K562 (cell line): ENCODE measurements around the gene HSPA4. TPM values are rescaled to one million over a fixed set of nuclear protein-coding genes. Genes with fewer than 3 reads are reported as not detected.

Experiments
- EHMT2 ChIP-seq: fragments of 450-650 bp; IDR thresholded peaks from 2 replicates; pipeline ENCODE4 v1.6.1; 2018; ENCODE audit warnings: antibody characterized with exemption
- FOXA3 ChIP-seq, 2 experiments: fragments of 450-650 bp in 1 of 2; sonication (generic) in 1 of 2; formaldehyde crosslinking; IDR thresholded peaks in 1 of 2; conservative IDR thresholded peaks in 1 of 2; 2 replicates each; pipeline versions ENCODE4 v1.4.0 to v1.8.0; 2020 to 2022; ENCODE audit warnings: mild to moderate bottlenecking in 2 of 2, missing genetic modification reagents in 1 of 2
- L3MBTL2 ChIP-seq: fragments of 450-650 bp; IDR thresholded peaks from 2 replicates; pipeline ENCODE4 v1.6.1; 2016; ENCODE audit warnings: mild to moderate bottlenecking, moderate library complexity
- RCOR1 ChIP-seq, 2 experiments: IDR thresholded peaks; 2 replicates each; pipeline ENCODE4 v1.6.1; 2012; ENCODE audit warnings: low read depth in 2 of 2, low read length in 2 of 2, borderline replicate concordance in 1 of 2, improper control_type of control experiment in 1 of 2
- REST ChIP-seq, 2 experiments: fragments of 450-650 bp; formaldehyde crosslinking in 1 of 2; IDR thresholded peaks; 2 replicates each; pipeline versions ENCODE4 v1.4.0 to v1.6.1; 2014 to 2020; ENCODE audit warnings: mild to moderate bottlenecking in 2 of 2, borderline replicate concordance in 1 of 2, low read depth in 1 of 2
- RFX5 ChIP-seq: IDR thresholded peaks from 2 replicates; pipeline ENCODE4 v1.6.1; 2011; ENCODE audit warnings: low read depth, mild to moderate bottlenecking, improper control_type of control experiment, low read length
- ZFP36 ChIP-seq: fragments of 150-350 bp; IDR thresholded peaks from 2 replicates; pipeline ENCODE4 v1.6.1; 2018; ENCODE audit warnings: low read length, low read depth; ENCODE audit not compliant: partially characterized antibody
- ZNF707 ChIP-seq: fragments of 250-450 bp; sonication (Bioruptor Pico); conservative IDR thresholded peaks from 2 replicates; pipeline ENCODE4 v1.8.0; 2022; ENCODE audit warnings: inconsistent platforms, mild to moderate bottlenecking, moderate library complexity
- polyA plus RNA-seq, 8 experiments: library from polyadenylated mRNA; depleted of rRNA in 4 of 8; stranded (reverse) in 5 of 8; unstranded in 3 of 8; fragments of >200 nt; fragmentation: Nextera tagmentation in 2 of 8; fragmentation: Illumina TruSeq in 1 of 8; extraction: Ambion mirVana in 2 of 8; extraction: Trizol in 1 of 8; gene quantifications; 2 replicates each; pipeline versions ENCODE4 v1.2.1 to v1.2.3, GENCODE V29; 2011 to 2014; ENCODE audit warnings: inconsistent platforms in 1 of 8, missing spikeins in 1 of 8
- total RNA-seq, 7 experiments: library from RNA; depleted of rRNA in 6 of 7; stranded (reverse); fragments of >200 nt in 6 of 7; fragmentation: Illumina TruSeq in 2 of 7; extraction: Trizol in 2 of 7; gene quantifications; 2 replicates each; pipeline versions ENCODE4 v1.2.1 to v1.2.3, GENCODE V29; 2011 to 2021; ENCODE audit warnings: low replicate concordance in 1 of 7
- TF ChIP-seq, protein P1 (sequence below): fragments of 200-800 bp; sonication (Bioruptor generic); IDR thresholded peaks from 2 replicates; pipeline ENCODE4 v1.6.1; 2017; ENCODE audit warnings: missing genetic modification characterization, missing compliant biosample characterization
- TF ChIP-seq, protein P2 (sequence below), 2 experiments: fragments of 450-650 bp; IDR thresholded peaks; 2 replicates each; pipeline ENCODE4 v1.6.1; 2016
- TF ChIP-seq, protein P3 (sequence below): sonication (generic); formaldehyde crosslinking; IDR thresholded peaks from 2 replicates; pipeline ENCODE4 v1.8.1; 2023; ENCODE audit warnings: mild to moderate bottlenecking, missing genetic modification reagents

Gene HSPA4
- total and polyA plus RNA-seq, 9 of the 15 experiments (the other 6 are each of a cell fraction or from before 2014, with no cell fraction given), result 90.3 to 286 (median 148) TPM

DNA sequence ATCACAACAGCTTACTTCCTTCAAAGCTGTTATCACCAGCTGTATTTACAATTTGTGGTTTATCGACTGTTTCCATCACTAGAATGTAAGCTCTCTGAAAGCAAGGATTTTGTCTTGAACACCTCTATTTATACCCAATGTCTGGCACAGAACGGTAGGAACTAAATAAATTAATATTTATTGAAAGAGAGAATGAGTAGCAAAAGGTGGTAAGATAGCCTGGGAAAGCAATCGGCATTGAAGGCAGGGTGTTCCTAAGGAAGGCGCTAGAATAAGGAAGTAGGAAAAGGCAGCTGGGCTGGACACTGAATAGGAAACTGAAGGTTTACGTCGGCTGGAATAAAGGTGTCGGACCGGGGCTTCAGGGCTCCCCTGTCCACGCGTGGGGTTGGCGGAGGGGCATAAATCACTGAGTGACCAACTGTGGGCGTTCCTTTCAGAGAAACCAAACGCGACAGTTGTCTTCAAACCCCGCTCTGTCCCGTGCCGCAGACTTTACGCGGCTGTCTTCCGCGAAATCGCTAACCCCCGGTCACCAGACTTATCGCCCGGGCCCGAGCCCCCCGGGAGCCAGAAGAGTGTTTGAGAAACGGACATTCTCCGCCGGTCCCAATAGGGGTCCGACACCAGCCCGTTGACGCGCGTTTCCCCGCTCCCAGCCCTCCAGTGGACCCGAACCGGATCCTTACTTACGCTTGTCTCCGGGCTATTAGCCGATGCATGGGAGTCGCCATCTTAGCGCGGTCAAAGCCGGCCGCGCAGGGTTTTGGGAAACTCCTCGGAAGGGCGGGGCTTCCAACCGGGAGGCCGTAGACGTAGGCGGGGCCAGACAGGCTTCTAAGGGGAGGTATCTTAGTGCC lies 25.8 kb upstream of the HSPA4 start, which contains the start of gene ZCCHC10 (continued):
- TF ChIP-seq, protein P1, sequence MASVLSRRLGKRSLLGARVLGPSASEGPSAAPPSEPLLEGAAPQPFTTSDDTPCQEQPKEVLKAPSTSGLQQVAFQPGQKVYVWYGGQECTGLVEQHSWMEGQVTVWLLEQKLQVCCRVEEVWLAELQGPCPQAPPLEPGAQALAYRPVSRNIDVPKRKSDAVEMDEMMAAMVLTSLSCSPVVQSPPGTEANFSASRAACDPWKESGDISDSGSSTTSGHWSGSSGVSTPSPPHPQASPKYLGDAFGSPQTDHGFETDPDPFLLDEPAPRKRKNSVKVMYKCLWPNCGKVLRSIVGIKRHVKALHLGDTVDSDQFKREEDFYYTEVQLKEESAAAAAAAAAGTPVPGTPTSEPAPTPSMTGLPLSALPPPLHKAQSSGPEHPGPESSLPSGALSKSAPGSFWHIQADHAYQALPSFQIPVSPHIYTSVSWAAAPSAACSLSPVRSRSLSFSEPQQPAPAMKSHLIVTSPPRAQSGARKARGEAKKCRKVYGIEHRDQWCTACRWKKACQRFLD, result peak; percentile 80; the same call in 1 of the 2 replicates
- TF ChIP-seq, protein P2, sequence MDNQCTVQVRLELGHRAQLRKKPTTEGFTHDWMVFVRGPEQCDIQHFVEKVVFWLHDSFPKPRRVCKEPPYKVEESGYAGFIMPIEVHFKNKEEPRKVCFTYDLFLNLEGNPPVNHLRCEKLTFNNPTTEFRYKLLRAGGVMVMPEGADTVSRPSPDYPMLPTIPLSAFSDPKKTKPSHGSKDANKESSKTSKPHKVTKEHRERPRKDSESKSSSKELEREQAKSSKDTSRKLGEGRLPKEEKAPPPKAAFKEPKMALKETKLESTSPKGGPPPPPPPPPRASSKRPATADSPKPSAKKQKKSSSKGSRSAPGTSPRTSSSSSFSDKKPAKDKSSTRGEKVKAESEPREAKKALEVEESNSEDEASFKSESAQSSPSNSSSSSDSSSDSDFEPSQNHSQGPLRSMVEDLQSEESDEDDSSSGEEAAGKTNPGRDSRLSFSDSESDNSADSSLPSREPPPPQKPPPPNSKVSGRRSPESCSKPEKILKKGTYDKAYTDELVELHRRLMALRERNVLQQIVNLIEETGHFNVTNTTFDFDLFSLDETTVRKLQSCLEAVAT (IDR thresholded peaks at IDR 0.05), result 0 out of 4 replicates have a peak, but pooled peaks of 1 of the 2 experiments have one; percentile 19
- TF ChIP-seq REST (IDR thresholded peaks at IDR 0.05; ENCODE audit: borderline replicate concordance), result no peak
- TF ChIP-seq REST (CRISPR knock-in tag; IDR thresholded peaks at IDR 0.05; ENCODE audit: low read depth), result 0 out of 2 replicates have a peak, but pooled peaks have one; percentile 67
- TF ChIP-seq EHMT2, result no peak
- TF ChIP-seq, protein P3, sequence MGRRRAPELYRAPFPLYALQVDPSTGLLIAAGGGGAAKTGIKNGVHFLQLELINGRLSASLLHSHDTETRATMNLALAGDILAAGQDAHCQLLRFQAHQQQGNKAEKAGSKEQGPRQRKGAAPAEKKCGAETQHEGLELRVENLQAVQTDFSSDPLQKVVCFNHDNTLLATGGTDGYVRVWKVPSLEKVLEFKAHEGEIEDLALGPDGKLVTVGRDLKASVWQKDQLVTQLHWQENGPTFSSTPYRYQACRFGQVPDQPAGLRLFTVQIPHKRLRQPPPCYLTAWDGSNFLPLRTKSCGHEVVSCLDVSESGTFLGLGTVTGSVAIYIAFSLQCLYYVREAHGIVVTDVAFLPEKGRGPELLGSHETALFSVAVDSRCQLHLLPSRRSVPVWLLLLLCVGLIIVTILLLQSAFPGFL (CRISPR knock-in tag), result no peak
- peak; percentile 70 to 85; a peak in 3 of 4 replicates for TF ChIP-seq FOXA3 (CRISPR knock-in tag; conservative IDR thresholded peaks at IDR 0.05 in 1 of 2, IDR thresholded peaks at IDR 0.05 in 1 of 2)
- no peak for TF ChIP-seq RFX5
- TF ChIP-seq ZFP36, result no peak
- no peak for TF ChIP-seq ZNF707
- TF ChIP-seq L3MBTL2, result peak; percentile 76; the same call in 1 of the 2 replicates
- TF ChIP-seq RCOR1 (IDR thresholded peaks at IDR 0.05; ENCODE audit: borderline replicate concordance in 1 of 2, low read depth in 2 of 2, low read length in 2 of 2), result no peak
